Activated T-cell treated with anti-CD3 and anti-CD28 coated beads, Interleukin-2, amount 50 U/mL, for 72 hours (primary cell): ENCODE results near the gene SLC25A53. TPM values are rescaled to one million over a fixed set of nuclear protein-coding genes. Genes with fewer than 3 reads are reported as not detected.

Experiments used
- ATAC-seq, 2 donors: fragments of 150-1000 bp; cut with Tn5 transposase; replicated peaks in 1 of 2; 2 replicates each; pipeline ENCODE4 v1.10.0; 2021; ENCODE audit warnings: moderate library complexity in 2 of 2, mild to moderate bottlenecking in 1 of 2
- DNase-seq, 2 donors: peaks; one replicate each; pipeline ENCODE4 v3.0.0; 2021 to 2022; ENCODE audit warnings: mixed read lengths in 1 of 2
- H3K27ac Mint-ChIP-seq: one replicate; pipeline ENCODE4 v1.8.0; 2022; ENCODE audit warnings: mild to moderate bottlenecking, moderate library complexity, mixed read lengths
- H3K27me3 Mint-ChIP-seq: one replicate; pipeline ENCODE4 v1.8.0; 2022; ENCODE audit warnings: low read depth, mixed read lengths
- H3K36me3 Mint-ChIP-seq, 2 donors: one replicate each; pipeline ENCODE4 v1.8.0; 2022; ENCODE audit warnings: mixed read lengths in 2 of 2, mild to moderate bottlenecking in 1 of 2; ENCODE audit not compliant: insufficient read depth in 2 of 2
- H3K4me1 Mint-ChIP-seq: one replicate; pipeline ENCODE4 v1.8.0; 2022; ENCODE audit warnings: low read depth, mixed read lengths
- H3K4me3 Mint-ChIP-seq, 2 donors: one replicate each; pipeline ENCODE4 v1.8.0; 2022; ENCODE audit warnings: mild to moderate bottlenecking in 2 of 2, mixed read lengths in 2 of 2, moderate library complexity in 2 of 2
- H3K9me3 Mint-ChIP-seq, 2 donors: one replicate each; pipeline ENCODE4 v1.8.0; 2022; ENCODE audit warnings: mixed read lengths in 2 of 2
- total RNA-seq, 2 donors: library from RNA; stranded (reverse); gene quantifications; one replicate each; pipeline ENCODE4 v1.2.3, GENCODE V29; 2022

Gene SLC25A53
- total RNA-seq, 2 donors from 2014 or later = 3.7 to 3.8 TPM

DNA sequence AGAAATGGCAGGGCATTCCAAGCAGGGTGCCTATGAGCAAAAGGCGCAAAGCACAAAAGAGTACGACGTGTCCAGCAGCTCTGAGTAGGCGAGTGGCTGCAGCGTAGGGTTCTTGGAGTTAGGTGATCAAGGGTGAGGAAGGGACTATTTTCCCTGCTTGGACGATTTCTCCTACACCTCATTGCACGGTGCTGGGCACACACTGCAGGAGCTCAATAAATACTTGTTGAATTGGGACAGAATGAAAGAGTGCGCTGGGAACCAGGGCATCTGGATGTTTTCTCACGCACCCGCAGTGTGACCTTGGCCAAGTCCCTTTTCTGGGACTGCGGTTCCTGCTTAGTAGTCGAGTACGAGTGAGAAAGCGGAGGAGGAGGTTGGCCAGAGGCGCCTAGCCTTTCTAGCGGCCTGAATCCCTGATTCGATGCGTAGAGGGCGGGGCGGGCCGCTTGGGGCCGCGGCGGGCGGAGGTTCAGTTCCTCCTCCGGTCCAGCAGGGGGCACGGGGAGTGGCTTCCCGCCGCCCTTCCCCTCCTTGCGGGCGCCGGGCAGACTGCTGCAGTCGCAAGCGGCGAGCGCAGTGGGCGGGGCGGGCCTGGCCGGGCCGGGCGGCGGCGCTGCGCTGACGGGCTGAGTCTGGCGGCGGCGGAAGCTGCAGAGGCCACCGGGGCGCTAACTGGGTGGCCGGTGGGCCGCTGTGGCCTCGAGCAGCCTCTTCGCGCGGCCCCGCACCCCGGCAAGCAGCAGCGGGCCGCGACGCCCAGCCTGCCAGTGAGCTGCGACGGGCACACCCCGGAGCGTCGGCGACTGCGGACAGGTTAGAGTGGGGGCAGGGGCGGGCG, 9.3 kb upstream of the SLC25A53 start, which contains the start of gene FAM199X:
Gene FAM199X (plus strand): TSS at position 560 of the 841 bp plus-strand sequence. CDS start 333 bp downstream, outside the sequence.
- peak within 1 kb of the TSS; percentile 78 to 97 for H3K4me3 Mint-ChIP-seq
- H3K27me3 Mint-ChIP-seq = peaks cover 29% of the 10 kb centered on the region
- H3K9me3 Mint-ChIP-seq = no peaks in the 10 kb centered on the region

DNA sequence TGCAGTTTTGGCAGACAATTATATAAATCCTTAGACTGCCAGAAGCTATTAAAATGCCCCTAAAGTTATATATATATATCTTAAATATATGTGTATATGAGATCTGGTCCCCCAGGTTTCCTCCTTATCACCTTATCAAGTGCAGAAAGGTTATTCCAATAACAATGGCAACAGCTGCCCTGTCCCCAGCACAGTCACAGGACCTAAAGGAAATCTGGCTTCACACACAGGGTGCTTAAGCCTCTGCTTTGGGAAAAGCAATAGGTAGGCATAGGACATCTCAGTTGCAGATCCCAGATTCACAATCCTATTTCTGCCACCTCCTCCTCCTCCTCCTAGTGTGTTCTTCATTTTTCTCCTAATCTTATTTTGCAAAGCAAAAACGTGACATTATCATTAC, 5.8 kb downstream of the SLC25A53 start:
- no peaks in the 10 kb centered on the region for H3K4me1 Mint-ChIP-seq
- H3K36me3 Mint-ChIP-seq = no peaks in the 10 kb centered on the region
- H3K27me3 Mint-ChIP-seq = peaks cover 5% of the 10 kb centered on the region
- no peak for DNase-seq
- H3K4me3 Mint-ChIP-seq = no peak overlapping the region
- H3K9me3 Mint-ChIP-seq = no peaks in the 10 kb centered on the region
- no peak for ATAC-seq
- no peak overlapping the region for H3K27ac Mint-ChIP-seq

More for the DNA sequence above, 9.3 kb upstream of the SLC25A53 start, which contains the start of gene FAM199X:
- H3K36me3 Mint-ChIP-seq = peaks cover 2 to 5% of the 10 kb centered on the region in 2 donors
- H3K4me1 Mint-ChIP-seq = peaks cover 36% of the 10 kb centered on the region
- H3K27ac Mint-ChIP-seq = peak within 1 kb of the TSS; percentile 44
- ATAC-seq (peak; percentile 97), DNase-seq (peak; percentile 88 to 89)

DNA sequence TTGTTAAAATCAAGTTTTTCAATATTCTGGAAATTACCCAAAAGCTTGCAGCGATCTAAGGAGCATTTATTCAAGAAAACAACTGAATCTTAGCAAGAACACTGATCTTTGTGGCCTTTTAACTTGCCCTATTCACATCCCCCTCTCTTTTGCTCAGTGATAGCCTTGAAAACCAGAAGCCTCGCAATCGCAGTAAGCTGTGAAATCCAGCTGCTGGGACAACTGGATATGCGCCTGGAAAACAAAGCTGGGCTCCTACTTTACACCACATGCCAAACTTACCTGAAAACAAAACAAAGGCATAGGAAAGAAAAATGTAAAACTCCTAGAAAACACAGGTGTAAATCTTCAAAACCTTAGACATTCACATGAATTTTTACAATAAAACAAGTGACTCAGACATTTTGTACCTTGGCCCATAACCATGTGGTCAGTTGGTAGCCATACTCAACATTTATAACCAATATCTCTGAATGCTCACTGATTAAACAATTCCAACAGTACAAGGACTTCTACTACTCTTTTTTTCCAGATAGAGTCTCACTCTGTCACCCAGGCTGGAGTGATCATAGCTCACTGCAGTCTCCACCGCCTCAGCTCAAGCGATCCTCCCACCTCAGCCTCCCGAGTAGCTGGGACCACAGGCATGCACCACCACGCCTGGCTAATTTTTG, 15.6 kb downstream of the SLC25A53 start:
- no peak for ATAC-seq
- H3K4me1 Mint-ChIP-seq = peaks cover 9% of the 10 kb centered on the region
- H3K4me3 Mint-ChIP-seq = no peak overlapping the region
- peaks cover 7% of the 10 kb centered on the region for H3K27me3 Mint-ChIP-seq
- H3K27ac Mint-ChIP-seq = peak overlapping the region; percentile 68
- no peaks in the 10 kb centered on the region for H3K36me3 Mint-ChIP-seq
- no peak for DNase-seq
- H3K9me3 Mint-ChIP-seq = no peaks in the 10 kb centered on the region

DNA sequence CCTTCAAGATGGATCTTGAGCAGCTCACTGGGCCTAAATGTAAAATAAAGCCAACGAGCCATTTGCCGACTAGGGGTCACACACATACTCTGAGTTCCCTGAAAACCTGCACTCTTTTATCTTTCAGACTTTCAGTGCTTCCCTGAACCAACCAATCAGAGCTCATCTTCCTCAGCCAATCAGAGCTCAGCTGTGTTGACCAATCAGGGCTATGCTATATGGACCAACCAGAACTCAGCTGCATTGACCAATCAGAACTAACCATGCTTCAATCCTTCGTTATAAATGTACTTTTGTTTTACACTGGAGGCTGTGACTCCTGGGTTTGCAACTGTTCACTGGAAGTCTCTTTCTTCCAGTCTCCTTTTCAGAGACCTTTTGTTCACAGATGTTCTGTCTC, 19.3 kb downstream of the SLC25A53 start:
- H3K27me3 Mint-ChIP-seq = peaks cover 10% of the 10 kb centered on the region

DNA sequence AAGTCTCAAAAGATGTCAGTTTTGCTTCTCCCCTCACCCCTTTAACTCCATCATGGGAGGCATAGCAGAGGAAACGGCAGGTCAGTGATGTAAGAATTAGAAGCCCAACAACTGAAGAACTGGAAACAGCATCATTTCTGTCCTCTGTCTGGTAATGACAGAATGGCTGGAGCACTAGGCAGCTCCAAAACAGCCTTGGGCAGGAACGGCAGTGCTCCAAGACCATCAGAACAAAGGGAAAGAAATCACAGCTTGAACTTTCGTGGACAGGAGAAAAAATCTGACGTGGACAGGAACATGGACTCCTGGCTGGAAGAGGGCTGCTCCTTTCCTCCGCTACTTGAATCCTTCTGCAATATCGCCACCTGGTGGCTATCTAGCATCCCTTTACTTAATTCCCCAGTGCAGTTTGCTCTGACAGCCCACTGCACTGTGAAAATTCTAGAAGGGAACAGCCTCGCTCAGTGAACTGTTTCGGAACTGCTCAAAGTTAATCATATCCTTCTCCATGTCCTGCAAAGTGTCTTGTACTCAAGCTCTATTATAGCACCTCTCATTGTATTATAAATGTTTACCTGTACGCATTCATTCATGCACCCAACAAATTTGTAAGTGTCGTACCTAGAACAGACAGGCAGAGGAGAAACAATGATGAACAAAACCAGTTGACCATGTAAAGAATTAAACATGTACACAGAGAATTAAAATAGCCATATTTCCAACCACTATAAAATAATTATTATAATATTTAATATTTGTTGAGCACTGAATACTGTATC, 20.4 kb downstream of the SLC25A53 start:
- peak; percentile 47 to 60 for DNase-seq
- no peak overlapping the region for H3K27ac Mint-ChIP-seq
- peaks cover 17% of the 10 kb centered on the region for H3K4me1 Mint-ChIP-seq
- H3K27me3 Mint-ChIP-seq = peaks cover 10% of the 10 kb centered on the region
- ATAC-seq = peak; percentile 67 to 75
- no peak overlapping the region for H3K4me3 Mint-ChIP-seq
- H3K36me3 Mint-ChIP-seq = no peaks in the 10 kb centered on the region
- H3K9me3 Mint-ChIP-seq = no peaks in the 10 kb centered on the region

More for the DNA sequence above, 19.3 kb downstream of the SLC25A53 start:
- no peaks in the 10 kb centered on the region for H3K9me3 Mint-ChIP-seq
- DNase-seq (no peak), ATAC-seq (no peak)
- H3K27ac Mint-ChIP-seq = no peak overlapping the region
- peaks cover 20% of the 10 kb centered on the region for H3K4me1 Mint-ChIP-seq
- no peaks in the 10 kb centered on the region for H3K36me3 Mint-ChIP-seq
- no peak overlapping the region for H3K4me3 Mint-ChIP-seq

DNA sequence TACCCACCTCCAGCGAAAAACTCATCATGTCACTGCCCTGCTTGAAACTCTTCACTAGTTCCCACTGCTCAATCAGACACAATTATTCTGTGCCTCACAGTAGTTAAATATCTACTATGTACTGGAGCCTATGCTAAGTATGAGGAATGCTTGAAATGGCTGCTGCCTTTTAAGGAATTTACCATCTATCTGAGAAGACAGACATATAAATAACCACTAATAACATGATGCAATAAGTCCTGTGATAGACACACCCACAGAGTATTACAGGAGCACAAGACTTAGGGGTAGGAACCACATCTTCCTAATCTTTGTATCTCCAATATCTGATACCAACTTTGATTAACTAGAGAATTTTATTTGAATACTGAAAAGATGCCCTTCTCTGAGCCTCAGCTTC, 21.1 kb downstream of the SLC25A53 start:
- H3K36me3 Mint-ChIP-seq = no peaks in the 10 kb centered on the region
- H3K4me3 Mint-ChIP-seq = no peak overlapping the region
- no peak overlapping the region for H3K27ac Mint-ChIP-seq
- DNase-seq = no peak
- no peak for ATAC-seq
- peaks cover 13% of the 10 kb centered on the region for H3K27me3 Mint-ChIP-seq
- peaks cover 17% of the 10 kb centered on the region for H3K4me1 Mint-ChIP-seq
- H3K9me3 Mint-ChIP-seq = no peaks in the 10 kb centered on the region

DNA sequence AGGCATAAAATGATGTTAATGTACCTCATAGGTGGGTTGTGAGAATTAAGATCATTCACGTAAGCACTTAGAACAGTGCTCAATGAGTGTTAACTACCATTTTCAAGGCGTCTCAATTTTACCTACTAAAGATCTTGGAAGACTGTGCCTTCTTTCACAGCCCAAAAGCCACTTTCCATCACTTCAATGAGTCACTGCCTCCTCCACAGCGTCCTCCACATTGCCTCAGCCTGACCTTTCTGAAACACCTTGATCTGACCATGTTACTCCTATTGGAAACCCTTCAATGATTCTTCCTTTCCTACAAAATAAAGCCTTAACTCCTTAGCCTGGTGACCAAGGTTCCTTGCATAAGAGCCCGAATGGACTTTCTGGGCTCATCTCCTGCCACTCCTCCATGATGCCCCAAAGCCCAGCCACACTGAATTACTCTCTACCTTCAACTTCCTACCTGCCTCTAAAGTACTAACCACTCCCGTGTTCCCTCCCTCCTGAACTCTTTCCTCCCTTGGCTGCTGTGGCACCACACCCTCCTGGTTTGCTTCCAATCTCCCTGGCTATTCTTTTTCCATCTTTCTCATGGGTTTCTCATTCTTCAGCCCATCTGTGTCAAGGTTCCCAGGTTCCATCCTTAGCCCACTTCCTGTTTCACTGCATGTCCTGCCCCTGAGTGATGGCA, 22.1 kb downstream of the SLC25A53 start:
- H3K27ac Mint-ChIP-seq = no peak overlapping the region
- H3K9me3 Mint-ChIP-seq = no peaks in the 10 kb centered on the region
- ATAC-seq (peak in 1 of 2 donors; percentile 33), DNase-seq (no peak)
- peak overlapping the region in 1 of 2 donors; percentile 9 for H3K4me3 Mint-ChIP-seq
- H3K4me1 Mint-ChIP-seq = peaks cover 17% of the 10 kb centered on the region
- peaks cover 18% of the 10 kb centered on the region for H3K27me3 Mint-ChIP-seq
- no peaks in the 10 kb centered on the region for H3K36me3 Mint-ChIP-seq

DNA sequence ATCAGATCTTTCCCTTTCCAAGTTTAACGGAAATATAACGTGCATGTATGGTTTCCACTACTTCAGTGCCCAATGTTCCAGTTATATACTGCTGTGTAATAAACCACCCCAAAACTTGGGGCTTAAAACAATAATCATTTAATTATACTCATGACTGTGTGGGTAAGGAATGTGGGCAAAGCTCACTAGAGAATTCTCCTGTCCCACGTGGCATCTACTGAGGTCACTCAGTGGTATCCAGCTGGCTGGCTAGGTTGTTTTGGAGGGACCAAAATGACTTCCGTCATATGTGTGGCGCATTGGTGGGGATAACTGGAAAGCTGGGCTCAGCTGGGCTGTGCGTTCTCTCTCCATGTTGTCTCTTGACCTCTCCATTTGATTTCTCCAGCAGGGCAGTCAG, 26.0 kb downstream of the SLC25A53 start:
- no peak overlapping the region for H3K27ac Mint-ChIP-seq
- ATAC-seq = no peak
- DNase-seq = no peak

DNA sequence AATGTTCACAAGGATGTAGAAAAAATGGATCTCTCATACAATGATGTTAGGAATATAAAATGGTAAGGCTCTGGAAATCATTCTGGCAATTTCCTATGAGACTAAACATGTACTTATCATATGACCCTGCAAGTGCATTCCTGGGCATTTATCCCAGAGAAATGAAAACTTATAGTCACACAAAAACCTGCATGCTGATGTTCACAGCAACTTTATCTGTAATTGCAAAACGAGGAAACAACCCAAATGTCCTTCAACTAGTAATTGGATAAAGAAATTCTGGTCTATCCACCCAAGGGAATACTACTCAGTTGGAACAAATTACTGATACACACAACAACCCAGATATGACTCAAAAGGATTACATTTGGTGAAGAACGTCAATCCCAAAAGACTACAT, 30.0 kb downstream of the SLC25A53 start:
- H3K27ac Mint-ChIP-seq = no peak overlapping the region

More for the DNA sequence above, 26.0 kb downstream of the SLC25A53 start:
- peaks cover 17% of the 10 kb centered on the region for H3K4me1 Mint-ChIP-seq
- no peaks in the 10 kb centered on the region for H3K9me3 Mint-ChIP-seq
- peaks cover 0 to 1% of the 10 kb centered on the region in 2 donors for H3K36me3 Mint-ChIP-seq
- no peak overlapping the region for H3K4me3 Mint-ChIP-seq
- peaks cover 23% of the 10 kb centered on the region for H3K27me3 Mint-ChIP-seq

DNA sequence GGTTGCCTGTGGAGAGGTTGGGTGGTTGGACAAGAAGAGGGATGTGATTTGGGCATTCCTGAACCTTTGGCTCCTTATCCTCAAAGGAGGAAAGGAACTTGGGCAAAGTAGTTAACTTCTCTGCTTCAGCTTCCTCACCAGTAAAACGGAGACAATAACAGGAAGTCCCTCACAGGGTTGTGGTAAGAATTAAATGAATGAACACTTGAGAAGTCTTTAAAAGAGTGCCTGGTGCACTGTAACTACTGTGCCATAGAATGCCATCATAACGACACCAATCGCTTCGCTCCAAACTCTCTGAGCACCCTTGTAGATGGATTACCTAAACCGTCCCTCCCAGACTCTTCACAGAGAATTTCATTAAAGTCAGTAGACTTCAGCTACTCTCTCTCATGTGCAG, 34.0 kb downstream of the SLC25A53 start:
- H3K27ac Mint-ChIP-seq = peak overlapping the region; percentile 77
- H3K27me3 Mint-ChIP-seq = peaks cover 8% of the 10 kb centered on the region
- H3K36me3 Mint-ChIP-seq = no peaks in the 10 kb centered on the region
- peaks cover 36% of the 10 kb centered on the region for H3K4me1 Mint-ChIP-seq
- DNase-seq = no peak
- H3K4me3 Mint-ChIP-seq = peak overlapping the region; percentile 20 to 70
- ATAC-seq = peak; percentile 95 to 97
- H3K9me3 Mint-ChIP-seq = no peaks in the 10 kb centered on the region

More for the DNA sequence above, 30.0 kb downstream of the SLC25A53 start:
- ATAC-seq (no peak), DNase-seq (no peak)
- Mint-ChIP-seq H3K36me3 (peaks cover 0 to 1% of the 10 kb centered on the region in 2 donors), H3K4me3 (no peak overlapping the region), H3K9me3 (no peaks in the 10 kb centered on the region), H3K27me3 (peaks cover 13% of the 10 kb centered on the region), H3K4me1 (peaks cover 18% of the 10 kb centered on the region)

DNA sequence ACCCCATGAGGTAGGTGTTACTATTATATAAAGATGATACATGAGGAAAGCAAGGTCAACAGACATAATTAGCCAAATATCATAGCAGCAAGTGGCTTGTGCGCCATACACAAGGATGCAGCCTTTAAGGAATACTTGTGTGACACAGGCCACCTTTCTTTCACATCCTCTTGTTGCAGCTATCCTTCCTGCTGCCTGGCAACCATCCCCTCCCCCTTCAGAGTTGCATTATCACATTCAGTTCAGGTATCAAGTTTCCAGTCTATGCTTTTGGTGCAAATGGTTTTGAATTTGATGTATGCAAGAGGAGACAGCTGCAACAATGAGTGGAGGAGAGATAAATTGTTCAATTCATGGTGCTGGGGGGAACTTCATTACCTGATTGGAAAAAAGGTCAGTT, 38.0 kb downstream of the SLC25A53 start:
- Mint-ChIP-seq H3K4me1 (peaks cover 49% of the 10 kb centered on the region), H3K9me3 (no peaks in the 10 kb centered on the region), H3K36me3 (no peaks in the 10 kb centered on the region), H3K27ac (peak overlapping the region; percentile 63), H3K27me3 (peaks cover 42% of the 10 kb centered on the region), H3K4me3 (no peak overlapping the region)
- DNase-seq (no peak), ATAC-seq (no peak)

DNA sequence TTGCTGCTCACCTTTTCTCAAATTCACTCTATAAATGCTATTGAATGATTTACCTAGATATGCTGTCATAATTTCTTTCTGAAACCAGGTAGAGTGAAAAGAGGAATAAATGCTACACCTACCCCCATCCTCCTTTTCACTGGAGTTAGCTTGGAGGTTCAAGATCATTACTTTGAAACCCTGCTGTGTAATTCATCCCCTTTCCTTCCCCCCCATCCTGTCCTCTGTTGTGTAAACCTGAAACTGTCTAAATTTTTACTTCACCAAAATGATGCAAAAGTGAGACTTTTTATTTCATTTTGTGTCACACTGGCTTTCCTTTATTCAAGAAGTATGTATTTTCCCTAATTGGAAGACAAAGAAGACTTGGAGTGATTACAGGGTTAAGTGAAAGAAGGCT, 39.0 kb downstream of the SLC25A53 start:
- no peak for DNase-seq
- H3K27ac Mint-ChIP-seq = no peak overlapping the region
- peak; percentile 66 to 71 for ATAC-seq
- no peaks in the 10 kb centered on the region for H3K36me3 Mint-ChIP-seq
- peak overlapping the region; percentile 45 to 70 for H3K4me3 Mint-ChIP-seq
- H3K4me1 Mint-ChIP-seq = peaks cover 46% of the 10 kb centered on the region
- no peaks in the 10 kb centered on the region for H3K9me3 Mint-ChIP-seq
- H3K27me3 Mint-ChIP-seq = peaks cover 42% of the 10 kb centered on the region
